Activated naive CD8-positive, alpha-beta T cell treated with anti-CD3 and anti-CD28 coated beads for 36 hours (primary cell): ENCODE data around the gene SLC4A2. TPM values are rescaled to one million over a fixed set of nuclear protein-coding genes. Genes with fewer than 3 reads are reported as not detected.
"Not testable (repeated sequence)": the region's sequence is repeated elsewhere in the genome, so short reads cannot be mapped to it uniquely, and the experiment has no call there.

Source experiments
- DNase-seq: peaks from one replicate; pipeline ENCODE4 v3.0.0; 2021
- H3K27ac Mint-ChIP-seq: one replicate; pipeline ENCODE4 v1.8.0; 2022; ENCODE audit warnings: mild to moderate bottlenecking, moderate library complexity, mixed read lengths
- H3K27me3 Mint-ChIP-seq: one replicate; pipeline ENCODE4 v1.8.0; 2022; ENCODE audit warnings: mild to moderate bottlenecking, mixed read lengths
- H3K36me3 Mint-ChIP-seq: one replicate; pipeline ENCODE4 v1.8.0; 2021; ENCODE audit warnings: mild to moderate bottlenecking, mixed read lengths
- H3K4me1 Mint-ChIP-seq: one replicate; pipeline ENCODE4 v1.8.0; 2021; ENCODE audit warnings: mixed read lengths
- H3K4me3 Mint-ChIP-seq: one replicate; pipeline ENCODE4 v1.8.0; 2022; ENCODE audit warnings: mild to moderate bottlenecking, moderate library complexity, mixed read lengths
- H3K9me3 Mint-ChIP-seq: one replicate; pipeline ENCODE4 v1.8.0; 2022; ENCODE audit warnings: mixed read lengths
- total RNA-seq, 2 experiments: library from RNA; stranded (reverse); gene quantifications; one replicate each; pipeline ENCODE4 v1.2.3, GENCODE V29; 2021

SLC4A2 gene
- total RNA-seq, 2 experiments from 2014 or later, result 66.5 to 69.1 TPM

DNA sequence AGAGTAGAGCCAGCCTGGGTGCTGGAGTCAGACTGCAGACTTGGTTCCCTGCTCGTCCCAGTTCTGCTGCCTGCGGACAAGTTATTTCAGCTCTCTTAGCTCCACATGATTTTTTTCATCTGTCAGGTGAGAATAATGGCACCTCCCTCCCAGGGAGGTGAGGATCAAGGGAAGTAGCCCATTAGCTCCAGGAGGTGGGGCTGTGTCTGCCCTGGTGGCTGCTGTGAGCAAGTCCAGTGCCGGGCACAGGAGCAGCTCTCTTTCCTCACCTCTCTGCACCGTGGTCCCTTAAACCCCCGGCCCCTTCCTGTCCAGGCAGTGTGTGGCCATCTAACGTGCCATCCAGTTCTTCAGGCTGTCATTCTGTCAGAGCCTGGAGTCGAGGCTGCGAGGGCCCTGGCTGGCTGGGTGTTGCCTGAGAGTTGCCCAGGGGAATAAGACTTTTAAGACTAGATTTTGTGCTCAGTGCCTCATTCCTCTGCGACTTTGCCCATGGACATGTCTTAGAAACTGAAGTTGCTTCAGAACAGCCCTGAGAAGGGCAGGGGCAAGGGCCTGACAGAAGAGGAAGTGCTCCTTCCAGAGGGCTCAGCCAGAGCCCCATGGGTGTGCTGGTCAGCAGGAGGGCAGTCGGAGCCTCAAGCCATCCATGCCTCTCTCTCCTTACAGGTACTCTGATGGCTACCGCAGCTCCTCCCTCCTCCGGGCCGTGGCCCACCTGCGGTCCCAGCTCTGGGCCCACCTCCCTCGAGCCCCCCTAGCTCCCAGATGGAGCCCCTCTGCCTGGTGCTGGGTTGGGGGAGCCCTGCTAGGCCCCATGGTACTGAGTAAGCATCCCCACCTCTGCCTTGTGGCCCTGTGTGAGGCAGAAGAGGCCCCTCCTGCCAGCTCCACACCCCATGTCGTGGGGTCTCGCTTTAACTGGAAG lies 26.2 kb upstream of the SLC4A2 start:
- H3K27me3 Mint-ChIP-seq, result no peaks in the 10 kb centered on the region
- no peak for DNase-seq
- peaks cover 12% of the 10 kb centered on the region for H3K4me1 Mint-ChIP-seq
- no peak overlapping the region for H3K4me3 Mint-ChIP-seq
- no peaks in the 10 kb centered on the region for H3K9me3 Mint-ChIP-seq
- peaks cover 5% of the 10 kb centered on the region for H3K36me3 Mint-ChIP-seq
- H3K27ac Mint-ChIP-seq, result no peak overlapping the region

DNA sequence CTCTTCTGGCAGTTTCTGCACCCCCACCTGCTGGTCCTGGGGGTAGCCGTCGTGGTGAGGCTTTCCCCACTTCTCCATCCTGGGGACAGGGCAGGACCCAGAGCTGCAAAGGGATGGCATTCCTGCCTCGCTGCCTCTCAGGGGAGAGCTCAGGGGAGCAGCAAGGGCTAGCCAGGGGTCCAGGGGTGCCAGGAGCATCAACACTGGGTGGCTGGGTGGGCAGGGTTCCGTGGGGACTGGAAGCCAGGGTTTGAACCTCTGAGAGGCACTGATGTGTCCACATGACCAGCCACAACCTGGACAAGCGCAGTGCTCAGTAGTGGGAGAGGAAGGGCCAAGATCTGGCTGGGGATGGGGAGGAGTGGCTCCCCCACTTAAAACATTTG lies 25.5 kb upstream of the SLC4A2 start:
- peaks cover 2% of the 10 kb centered on the region for H3K36me3 Mint-ChIP-seq
- H3K4me3 Mint-ChIP-seq, result no peak overlapping the region
- no peak for DNase-seq
- H3K9me3 Mint-ChIP-seq, result no peaks in the 10 kb centered on the region
- peaks cover 14% of the 10 kb centered on the region for H3K4me1 Mint-ChIP-seq
- H3K27me3 Mint-ChIP-seq, result no peaks in the 10 kb centered on the region
- H3K27ac Mint-ChIP-seq, result no peak overlapping the region

DNA sequence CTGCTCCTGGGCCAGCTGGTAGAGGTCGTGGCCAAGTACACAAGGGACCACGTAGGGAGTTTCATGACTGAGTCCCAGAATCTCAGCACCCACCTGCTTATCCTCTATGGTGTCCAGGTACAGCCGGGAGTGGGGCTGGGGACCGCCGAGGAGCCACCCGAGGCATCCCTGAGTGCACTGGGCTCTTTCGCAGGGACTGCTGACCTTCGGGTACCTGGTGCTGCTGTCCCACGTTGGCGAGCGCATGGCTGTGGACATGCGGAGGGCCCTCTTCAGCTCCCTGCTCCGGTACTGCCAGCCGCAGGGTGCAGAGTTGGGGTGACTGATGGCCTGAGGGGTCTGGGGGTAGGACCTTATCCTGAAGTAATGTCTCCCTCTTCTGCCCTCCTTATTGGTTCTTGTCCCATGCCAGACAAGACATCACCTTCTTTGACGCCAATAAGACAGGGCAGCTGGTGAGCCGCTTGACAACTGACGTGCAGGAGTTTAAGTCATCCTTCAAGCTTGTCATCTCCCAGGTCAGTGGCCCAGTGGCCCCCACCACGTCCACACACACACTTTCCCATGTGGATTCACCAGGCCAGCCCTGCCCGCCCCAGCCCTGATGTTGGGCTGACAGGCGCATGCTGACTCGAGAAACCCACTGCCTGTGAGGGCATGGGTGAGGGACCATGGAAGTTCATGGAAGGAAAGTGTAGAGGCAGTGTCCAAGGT lies 24.9 kb upstream of the SLC4A2 start:
- Mint-ChIP-seq H3K36me3 (no peaks in the 10 kb centered on the region), H3K9me3 (no peaks in the 10 kb centered on the region), H3K4me1 (peaks cover 15% of the 10 kb centered on the region), H3K4me3 (no peak overlapping the region), H3K27ac (no peak overlapping the region), H3K27me3 (no peaks in the 10 kb centered on the region)
- DNase-seq, result no peak

DNA sequence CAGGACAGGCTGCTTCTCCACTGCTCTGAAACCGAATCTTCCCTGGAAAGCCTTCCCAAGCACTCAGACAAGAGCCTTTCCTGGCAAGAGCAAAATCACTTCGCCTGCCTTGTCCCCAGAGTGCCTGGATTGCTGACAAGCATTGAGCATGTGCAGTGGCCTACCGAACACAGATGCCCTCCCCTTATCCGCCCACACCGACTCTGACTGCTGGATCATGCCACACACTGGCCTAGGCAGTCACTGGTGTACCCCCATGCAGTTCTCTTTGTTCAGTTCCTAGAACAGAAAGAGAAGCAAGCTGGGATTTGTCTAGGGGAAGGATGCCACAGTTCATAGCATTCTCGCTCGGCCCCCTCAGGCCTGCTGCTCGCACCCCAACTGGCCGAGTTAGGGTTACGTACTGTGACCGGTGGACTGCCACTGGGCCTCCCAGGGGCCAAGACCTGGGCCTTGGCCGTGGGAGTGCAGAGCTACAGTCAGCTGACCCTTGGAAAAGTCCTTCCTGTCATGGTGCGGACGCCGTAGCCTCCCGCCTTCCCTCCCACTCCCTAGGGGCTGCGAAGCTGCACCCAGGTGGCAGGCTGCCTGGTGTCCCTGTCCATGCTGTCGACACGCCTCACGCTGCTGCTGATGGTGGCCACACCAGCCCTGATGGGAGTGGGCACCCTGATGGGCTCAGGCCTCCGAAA lies 24.2 kb upstream of the SLC4A2 start:
- no peaks in the 10 kb centered on the region for H3K9me3 Mint-ChIP-seq
- no peaks in the 10 kb centered on the region for H3K27me3 Mint-ChIP-seq
- H3K4me3 Mint-ChIP-seq, result no peak overlapping the region
- H3K4me1 Mint-ChIP-seq, result peaks cover 18% of the 10 kb centered on the region
- DNase-seq, result no peak
- no peak overlapping the region for H3K27ac Mint-ChIP-seq
- H3K36me3 Mint-ChIP-seq, result no peaks in the 10 kb centered on the region

DNA sequence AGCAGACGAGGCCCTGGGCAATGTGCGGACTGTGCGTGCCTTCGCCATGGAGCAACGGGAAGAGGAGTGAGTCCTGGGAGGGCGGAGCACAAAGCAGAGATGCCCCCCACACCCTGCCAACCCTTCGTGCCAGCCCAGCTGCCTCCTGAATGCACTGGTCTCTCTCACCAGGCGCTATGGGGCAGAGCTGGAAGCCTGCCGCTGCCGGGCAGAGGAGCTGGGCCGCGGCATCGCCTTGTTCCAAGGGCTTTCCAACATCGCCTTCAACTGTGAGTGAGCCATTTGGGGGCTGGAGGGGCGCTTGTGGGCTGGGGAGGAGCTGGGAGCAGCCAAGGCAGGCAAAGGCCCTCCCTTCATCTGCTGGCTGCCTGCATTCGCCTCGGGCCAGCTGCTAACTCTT lies 23.5 kb upstream of the SLC4A2 start:
- H3K4me1 Mint-ChIP-seq, result peaks cover 18% of the 10 kb centered on the region

DNA sequence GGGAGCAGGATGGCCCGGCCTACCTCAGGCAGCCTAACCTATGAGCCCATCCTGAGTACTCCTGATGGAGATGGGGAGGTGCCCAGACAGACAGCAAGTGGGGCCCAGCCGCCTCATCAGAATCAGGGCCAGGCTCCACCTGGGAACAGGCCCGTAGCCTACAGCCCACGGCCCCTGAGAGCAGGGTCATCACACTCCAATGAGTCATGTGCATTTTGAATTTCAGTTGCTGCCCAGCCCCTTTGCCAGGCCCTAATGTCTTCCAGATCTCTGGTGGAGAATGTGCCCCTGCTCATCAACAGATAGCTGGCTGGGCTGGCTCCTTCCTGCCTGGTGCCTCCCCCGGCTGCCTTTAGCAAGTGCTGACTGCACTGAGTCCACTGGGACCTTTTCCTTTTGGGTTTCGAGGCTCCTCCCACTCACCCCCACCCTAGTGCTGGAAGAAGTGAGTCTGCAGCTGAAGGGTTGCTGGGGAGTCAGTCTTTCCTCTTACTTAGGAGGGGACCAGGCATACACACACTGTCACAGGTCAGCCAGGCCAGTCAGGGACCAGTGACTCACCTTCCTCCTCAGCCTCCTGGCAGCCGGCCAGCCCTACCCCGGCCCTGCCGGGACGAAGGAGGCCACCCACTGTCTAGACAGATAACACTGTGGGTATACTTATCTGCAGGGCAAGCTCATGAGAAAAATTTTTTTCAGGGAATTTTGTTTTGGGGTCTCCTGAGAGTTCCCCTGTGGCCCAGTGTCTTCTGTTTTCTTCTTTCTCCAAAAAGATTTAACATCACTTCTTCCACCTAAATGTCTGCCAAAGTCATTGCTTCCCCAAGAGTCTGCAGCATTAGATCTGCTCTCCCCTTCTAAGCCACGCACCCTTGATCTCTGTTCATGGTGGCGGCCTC lies 20.2 kb upstream of the SLC4A2 start:
- peak; percentile 86 for DNase-seq
- Mint-ChIP-seq H3K4me1 (peaks cover 18% of the 10 kb centered on the region), H3K9me3 (no peaks in the 10 kb centered on the region), H3K27ac (peak overlapping the region; percentile 84), H3K4me3 (no peak overlapping the region), H3K36me3 (peaks cover 2% of the 10 kb centered on the region), H3K27me3 (no peaks in the 10 kb centered on the region)

More for the DNA sequence above, 23.5 kb upstream of the SLC4A2 start:
- Mint-ChIP-seq H3K27ac (no peak overlapping the region), H3K36me3 (no peaks in the 10 kb centered on the region), H3K4me3 (no peak overlapping the region), H3K27me3 (no peaks in the 10 kb centered on the region), H3K9me3 (no peaks in the 10 kb centered on the region)
- no peak for DNase-seq

DNA sequence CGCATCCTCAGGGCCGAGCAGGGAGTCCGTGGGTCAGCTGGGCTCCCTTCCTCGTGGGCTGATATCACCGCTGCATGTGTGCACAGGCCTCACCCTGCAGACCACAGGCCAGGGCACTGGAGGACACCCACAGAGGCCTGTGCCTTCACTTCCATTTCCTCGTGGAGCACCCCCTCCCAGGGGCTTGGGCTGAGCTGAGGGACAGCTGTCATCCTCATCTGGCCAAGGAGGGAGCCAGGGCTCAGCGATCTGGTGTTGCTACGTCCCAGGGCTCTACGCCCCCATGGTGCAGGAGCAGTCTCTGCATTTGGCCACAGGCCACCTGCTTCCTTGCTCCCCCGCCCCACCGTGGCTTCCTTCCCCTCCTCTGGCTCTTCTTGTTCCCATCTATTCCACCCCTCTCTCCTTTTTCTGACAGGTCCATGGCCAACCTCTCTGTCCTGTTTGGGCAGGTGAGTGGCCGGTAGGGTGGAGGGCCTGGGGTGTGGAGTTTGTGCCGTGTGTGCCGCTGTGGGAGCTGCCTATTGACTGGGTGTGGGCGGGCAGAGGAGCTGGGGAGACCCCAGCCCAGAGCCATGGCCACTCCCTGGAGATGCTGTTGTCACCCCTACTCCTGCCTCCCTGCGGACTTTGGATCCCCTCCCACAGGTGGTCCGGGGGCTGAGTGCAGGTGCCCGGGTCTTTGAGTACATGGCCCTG lies 19.4 kb upstream of the SLC4A2 start:
- Mint-ChIP-seq H3K4me1 (peaks cover 18% of the 10 kb centered on the region), H3K36me3 (peaks cover 2% of the 10 kb centered on the region), H3K9me3 (no peaks in the 10 kb centered on the region), H3K4me3 (no peak overlapping the region), H3K27ac (peak overlapping the region; percentile 84), H3K27me3 (no peaks in the 10 kb centered on the region)
- DNase-seq, result no peak

DNA sequence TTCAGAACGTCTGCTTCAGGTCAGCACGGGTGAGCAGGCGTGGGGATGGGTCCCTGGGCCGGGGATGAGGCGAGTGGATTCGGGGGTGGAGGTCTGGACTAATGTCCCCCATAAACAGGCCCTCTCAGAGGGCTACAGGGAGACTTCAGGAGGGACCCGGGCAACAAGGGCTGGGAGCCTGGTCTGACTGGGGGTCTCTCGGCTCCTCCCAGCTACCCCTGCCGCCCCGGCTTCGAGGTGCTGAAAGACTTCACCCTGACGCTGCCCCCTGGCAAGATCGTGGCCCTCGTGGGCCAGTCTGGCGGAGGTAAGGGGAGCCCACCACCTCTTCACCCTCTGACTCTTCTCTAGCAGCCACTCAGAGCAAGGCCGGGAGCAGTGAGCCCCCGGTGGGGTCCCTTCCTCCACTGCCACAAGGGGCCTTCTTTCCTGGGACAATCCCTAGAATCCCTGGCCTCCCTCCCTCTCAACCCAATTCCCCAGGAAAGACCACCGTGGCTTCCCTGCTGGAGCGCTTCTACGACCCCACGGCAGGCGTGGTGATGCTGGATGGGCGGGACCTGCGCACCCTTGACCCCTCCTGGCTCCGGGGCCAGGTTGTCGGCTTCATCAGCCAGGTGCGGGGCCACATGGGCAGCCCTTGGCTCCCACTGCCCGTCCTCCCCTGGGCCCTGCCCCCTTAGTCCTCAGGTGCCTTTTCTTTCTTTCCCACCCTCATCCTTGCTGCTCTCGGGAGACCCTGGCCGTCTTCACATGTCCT lies 18.6 kb upstream of the SLC4A2 start:
- Mint-ChIP-seq H3K9me3 (no peaks in the 10 kb centered on the region), H3K4me1 (peaks cover 18% of the 10 kb centered on the region), H3K27me3 (no peaks in the 10 kb centered on the region), H3K36me3 (peaks cover 2% of the 10 kb centered on the region), H3K27ac (no peak overlapping the region), H3K4me3 (no peak overlapping the region)
- DNase-seq, result no peak

DNA sequence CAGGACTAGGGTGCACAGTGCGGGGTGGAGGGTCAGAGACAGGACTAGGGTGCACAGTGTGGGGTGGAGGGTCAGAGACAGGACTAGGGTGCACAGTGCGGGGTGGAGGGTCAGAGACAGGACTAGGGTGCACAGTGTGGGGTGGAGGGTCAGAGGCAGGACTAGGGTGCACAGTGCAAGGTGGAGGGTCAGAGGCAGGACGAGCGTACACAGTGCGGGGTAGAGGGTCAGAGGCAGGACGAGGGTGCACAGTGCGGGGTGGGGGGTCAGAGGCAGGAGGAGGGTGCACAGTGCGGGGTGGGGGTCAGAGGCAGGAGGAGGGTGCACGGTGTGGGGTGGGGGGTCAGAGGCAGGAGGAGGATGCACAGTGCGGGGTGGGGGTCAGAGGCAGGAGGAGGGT lies 15.9 kb upstream of the SLC4A2 start:
- H3K4me3 Mint-ChIP-seq, H3K9me3 Mint-ChIP-seq, H3K27ac Mint-ChIP-seq, H3K36me3 Mint-ChIP-seq, H3K27me3 Mint-ChIP-seq, DNase-seq: not testable (repeated sequence)
- peaks cover 17% of the 10 kb centered on the region for H3K4me1 Mint-ChIP-seq

DNA sequence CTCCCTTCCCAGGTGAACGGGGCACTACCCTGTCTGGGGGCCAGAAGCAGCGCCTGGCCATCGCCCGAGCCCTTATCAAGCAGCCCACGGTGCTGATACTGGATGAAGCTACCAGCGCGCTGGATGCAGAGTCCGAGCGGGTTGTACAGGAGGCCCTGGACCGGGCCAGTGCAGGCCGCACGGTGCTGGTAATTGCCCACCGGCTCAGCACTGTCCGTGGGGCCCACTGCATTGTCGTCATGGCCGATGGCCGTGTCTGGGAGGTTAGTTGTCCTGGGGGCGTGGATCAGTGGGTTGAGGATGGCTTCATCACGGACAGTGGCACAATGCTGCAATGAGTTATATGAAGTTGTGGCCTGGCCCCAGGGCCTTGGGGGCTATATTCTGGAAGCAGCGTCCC lies 15.4 kb upstream of the SLC4A2 start:
- H3K4me3 Mint-ChIP-seq, result no peak overlapping the region
- H3K9me3 Mint-ChIP-seq, result no peaks in the 10 kb centered on the region
- no peaks in the 10 kb centered on the region for H3K27me3 Mint-ChIP-seq

DNA sequence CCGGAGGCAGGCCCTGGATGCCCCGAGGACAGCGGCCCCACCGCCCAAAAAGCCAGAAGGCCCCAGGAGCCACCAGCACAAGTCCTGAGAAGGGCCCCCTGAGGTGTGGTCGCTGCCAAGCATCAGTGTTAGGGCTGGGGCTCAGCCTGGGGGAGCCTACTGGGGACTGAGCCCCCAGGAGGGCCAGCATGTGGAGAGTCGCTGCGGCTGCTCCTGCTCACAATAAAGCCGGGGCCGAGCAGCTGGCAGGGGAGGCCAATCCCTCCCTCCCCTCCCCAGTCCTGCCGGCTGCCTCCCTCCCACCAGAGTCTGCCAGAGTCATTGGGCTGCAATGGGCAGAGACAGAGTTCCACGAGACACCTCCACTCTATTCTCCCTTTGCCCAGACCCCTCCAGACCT lies 14.1 kb upstream of the SLC4A2 start:
- Mint-ChIP-seq H3K4me3 (no peak overlapping the region), H3K4me1 (no peaks in the 10 kb centered on the region), H3K27me3 (no peaks in the 10 kb centered on the region), H3K36me3 (peaks cover 2% of the 10 kb centered on the region), H3K9me3 (no peaks in the 10 kb centered on the region), H3K27ac (no peak overlapping the region)
- no peak for DNase-seq

More for the DNA sequence above, 15.4 kb upstream of the SLC4A2 start:
- no peak for DNase-seq
- Mint-ChIP-seq H3K36me3 (peaks cover 2% of the 10 kb centered on the region), H3K27ac (no peak overlapping the region), H3K4me1 (peaks cover 12% of the 10 kb centered on the region)

DNA sequence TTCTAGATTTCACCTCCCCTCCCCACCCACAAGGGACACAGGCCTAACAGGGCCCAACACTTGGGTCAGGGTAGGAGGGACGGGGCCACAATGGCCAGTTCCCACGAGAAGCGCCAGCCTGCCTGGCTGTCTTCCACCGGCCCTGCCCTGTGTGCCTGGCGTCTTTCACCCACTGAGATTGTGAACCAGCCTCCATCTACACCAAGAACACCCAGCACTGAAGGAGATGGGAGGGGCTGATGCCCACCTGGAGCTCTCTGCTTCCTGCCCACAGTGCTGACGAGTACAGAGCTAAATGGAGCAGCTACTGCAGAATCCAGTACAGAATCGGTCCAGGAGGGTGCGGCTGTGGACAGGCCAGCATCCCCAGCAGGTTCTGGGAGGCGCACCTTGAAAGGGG lies 13.4 kb upstream of the SLC4A2 start:
- H3K27me3 Mint-ChIP-seq, result no peaks in the 10 kb centered on the region
- DNase-seq, result no peak
- peaks cover 2% of the 10 kb centered on the region for H3K36me3 Mint-ChIP-seq
- no peak overlapping the region for H3K27ac Mint-ChIP-seq
- H3K4me1 Mint-ChIP-seq, result no peaks in the 10 kb centered on the region
- H3K4me3 Mint-ChIP-seq, result no peak overlapping the region
- no peaks in the 10 kb centered on the region for H3K9me3 Mint-ChIP-seq
